Esophagus (tissue), 2 donors: ENCODE measurements around the gene IKZF4. TPM values are rescaled to one million over a fixed set of nuclear protein-coding genes. Genes with fewer than 3 reads are reported as not detected.
"Not testable (repeated sequence)": the region's sequence is repeated elsewhere in the genome, so short reads cannot be mapped to it uniquely, and the experiment has no call there.

Experiments
- H3K27ac ChIP-seq, 2 donors: one replicate each; pipeline ENCODE4 v1.5.1; 2013; ENCODE audit warnings: low read depth in 2 of 2, mild to moderate bottlenecking in 2 of 2, inconsistent platforms in 1 of 2, low read length in 1 of 2, moderate library complexity in 1 of 2
- H3K27me3 ChIP-seq, 2 donors: one replicate each; pipeline ENCODE4 v1.6.1; 2013; ENCODE audit warnings: low read length in 2 of 2, control low read depth in 1 of 2, mild to moderate bottlenecking in 1 of 2; ENCODE audit not compliant: insufficient read depth in 2 of 2, control insufficient read depth in 1 of 2
- H3K36me3 ChIP-seq, 2 donors: one replicate each; pipeline ENCODE4 v1.6.1; 2013; ENCODE audit warnings: low read length in 1 of 2; ENCODE audit not compliant: control insufficient read depth in 2 of 2, insufficient read depth in 2 of 2
- H3K4me1 ChIP-seq, 2 donors: one replicate each; pipeline ENCODE4 v1.6.1; 2013; ENCODE audit warnings: low read length in 1 of 2; ENCODE audit not compliant: control insufficient read depth in 2 of 2, insufficient read depth in 2 of 2
- H3K4me3 ChIP-seq, 2 donors: one replicate each; pipeline ENCODE4 v1.5.1; 2013; ENCODE audit warnings: low read length in 2 of 2, mild to moderate bottlenecking in 2 of 2, low read depth in 1 of 2, moderate library complexity in 1 of 2
- H3K9me3 ChIP-seq, 2 donors: one replicate each; pipeline ENCODE4 v1.6.1; 2013; ENCODE audit warnings: mild to moderate bottlenecking in 2 of 2, low read depth in 1 of 2, low read length in 1 of 2, moderate library complexity in 1 of 2; ENCODE audit not compliant: control insufficient read depth in 2 of 2, insufficient read depth in 1 of 2
- WGBS, 2 donors: extraction: QIAGEN DNeasy Blood & Tissue Kit; methylation state at CpG; one replicate each; pipeline ENCODE4 v1.1.7; 2013; 5-methylcytosine and 5-hydroxymethylcytosine counted together
- polyA plus RNA-seq, 2 donors: library from polyadenylated mRNA; stranded (reverse); fragments of 200-250 nt; gene quantifications; one replicate each; pipeline ENCODE4 v1.2.3, GENCODE V29; 2013
- donor health status: healthy with polysubstance abuse.
- donor health status: Bipolar disorder and iron deficiency.

IKZF4 gene
- polyA plus RNA-seq, 2 donors, result 1.5 TPM

DNA sequence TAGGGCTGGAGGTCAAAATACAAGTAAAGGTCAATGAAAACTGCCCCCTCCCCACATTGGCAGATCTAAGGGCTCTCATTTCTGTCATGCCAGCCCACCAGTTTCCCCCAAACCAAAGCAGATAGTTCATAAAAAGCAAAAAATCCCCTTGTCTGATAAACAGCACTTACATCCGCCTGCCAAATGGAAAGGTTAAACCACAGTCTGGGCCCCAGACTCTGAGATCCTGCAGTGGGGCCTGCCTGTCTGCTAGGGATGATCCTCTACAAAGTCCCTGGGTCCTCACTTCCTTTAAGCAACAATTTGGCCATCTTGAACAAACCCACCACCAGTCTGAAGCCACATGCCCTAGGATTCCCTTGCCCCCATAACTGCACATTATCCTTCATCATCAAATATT is 11.1 kb downstream of the IKZF4 start:
- Histone ChIP-seq H3K27me3 (no peaks in the 10 kb centered on the region), H3K4me1 (no peaks in the 10 kb centered on the region), H3K27ac (no peak overlapping the region), H3K9me3 (no peaks in the 10 kb centered on the region), H3K36me3 (peaks cover 10 to 20% of the 10 kb centered on the region in 2 donors), H3K4me3 (no peak overlapping the region)
- 88% methylated on average over 1 of the region's 1 CpG for WGBS, 2 donors

DNA sequence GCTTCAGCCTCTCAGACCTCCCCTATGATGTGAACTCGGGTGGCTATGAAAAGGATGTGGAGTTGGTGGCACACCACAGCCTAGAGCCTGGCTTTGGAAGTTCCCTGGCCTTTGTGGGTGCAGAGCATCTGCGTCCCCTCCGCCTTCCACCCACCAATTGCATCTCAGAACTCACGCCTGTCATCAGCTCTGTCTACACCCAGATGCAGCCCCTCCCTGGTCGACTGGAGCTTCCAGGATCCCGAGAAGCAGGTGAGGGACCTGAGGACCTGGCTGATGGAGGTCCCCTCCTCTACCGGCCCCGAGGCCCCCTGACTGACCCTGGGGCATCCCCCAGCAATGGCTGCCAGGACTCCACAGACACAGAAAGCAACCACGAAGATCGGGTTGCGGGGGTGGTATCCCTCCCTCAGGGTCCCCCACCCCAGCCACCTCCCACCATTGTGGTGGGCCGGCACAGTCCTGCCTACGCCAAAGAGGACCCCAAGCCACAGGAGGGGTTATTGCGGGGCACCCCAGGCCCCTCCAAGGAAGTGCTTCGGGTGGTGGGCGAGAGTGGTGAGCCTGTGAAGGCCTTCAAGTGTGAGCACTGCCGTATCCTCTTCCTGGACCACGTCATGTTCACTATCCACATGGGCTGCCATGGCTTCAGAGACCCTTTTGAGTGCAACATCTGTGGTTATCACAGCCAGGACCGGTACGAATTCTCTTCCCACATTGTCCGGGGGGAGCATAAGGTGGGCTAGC is 13.9 kb downstream of the IKZF4 start:
- 78 to 85% methylated on average over 21 of the region's 21 CpGs for WGBS, 2 donors
- H3K9me3 ChIP-seq, result no peaks in the 10 kb centered on the region
- no peak overlapping the region for H3K27ac ChIP-seq
- H3K27me3 ChIP-seq, result no peaks in the 10 kb centered on the region
- peaks cover 10 to 16% of the 10 kb centered on the region in 2 donors for H3K36me3 ChIP-seq
- H3K4me1 ChIP-seq, result no peaks in the 10 kb centered on the region
- no peak overlapping the region for H3K4me3 ChIP-seq

DNA sequence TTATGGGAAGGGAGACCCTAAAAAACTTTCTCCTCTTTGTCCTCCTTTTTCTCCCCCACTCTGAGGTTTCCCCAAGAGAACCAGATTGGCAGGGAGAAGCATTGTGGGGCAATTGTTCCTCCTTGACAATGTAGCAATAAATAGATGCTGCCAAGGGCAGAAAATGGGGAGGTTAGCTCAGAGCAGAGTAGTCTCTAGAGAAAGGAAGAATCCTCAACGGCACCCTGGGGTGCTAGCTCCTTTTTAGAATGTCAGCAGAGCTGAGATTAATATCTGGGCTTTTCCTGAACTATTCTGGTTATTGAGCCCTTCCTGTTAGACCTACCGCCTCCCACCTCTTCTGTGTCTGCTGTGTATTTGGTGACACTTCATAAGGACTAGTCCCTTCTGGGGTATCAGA is 16.3 kb downstream of the IKZF4 start:
- no peak overlapping the region for H3K27ac ChIP-seq
- H3K4me3 ChIP-seq, result no peak overlapping the region
- 62 to 76% methylated on average over 2 of the region's 2 CpGs for WGBS, 2 donors
- H3K9me3 ChIP-seq, result no peaks in the 10 kb centered on the region
- H3K27me3 ChIP-seq, result no peaks in the 10 kb centered on the region
- H3K36me3 ChIP-seq, result peaks cover 10 to 14% of the 10 kb centered on the region in 2 donors
- H3K4me1 ChIP-seq, result no peaks in the 10 kb centered on the region

DNA sequence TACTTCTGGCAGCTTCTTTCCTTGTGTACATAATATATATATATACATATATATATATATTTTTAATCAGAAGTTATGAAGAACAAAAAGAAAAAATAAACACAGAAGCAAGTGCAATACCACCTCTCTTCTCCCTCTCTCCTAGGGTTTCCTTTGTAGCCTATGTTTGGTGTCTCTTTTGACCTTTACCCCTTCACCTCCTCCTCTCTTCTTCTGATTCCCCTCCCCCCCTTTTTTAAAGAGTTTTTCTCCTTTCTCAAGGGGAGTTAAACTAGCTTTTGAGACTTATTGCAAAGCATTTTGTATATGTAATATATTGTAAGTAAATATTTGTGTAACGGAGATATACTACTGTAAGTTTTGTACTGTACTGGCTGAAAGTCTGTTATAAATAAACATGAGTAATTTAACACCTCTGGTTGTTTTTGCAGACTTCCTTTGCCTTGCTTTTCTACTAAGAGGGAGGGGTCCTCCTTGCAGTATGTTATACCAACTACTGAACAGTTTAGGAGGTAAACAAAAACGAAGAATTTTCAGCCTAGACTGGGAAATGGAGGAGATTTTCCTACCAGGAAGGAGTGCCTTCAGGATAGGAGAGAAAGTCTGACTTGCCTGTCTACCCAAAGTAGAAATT is 17.3 kb downstream of the IKZF4 start:
- H3K4me3 ChIP-seq, result no peak overlapping the region
- H3K4me1 ChIP-seq, result no peaks in the 10 kb centered on the region
- H3K9me3 ChIP-seq, result no peaks in the 10 kb centered on the region
- H3K36me3 ChIP-seq, result peaks cover 3 to 9% of the 10 kb centered on the region in 2 donors
- no peak overlapping the region for H3K27ac ChIP-seq
- WGBS, 2 donors, result 60 to 63% methylated on average over 2 of the region's 2 CpGs
- H3K27me3 ChIP-seq, result no peaks in the 10 kb centered on the region

DNA sequence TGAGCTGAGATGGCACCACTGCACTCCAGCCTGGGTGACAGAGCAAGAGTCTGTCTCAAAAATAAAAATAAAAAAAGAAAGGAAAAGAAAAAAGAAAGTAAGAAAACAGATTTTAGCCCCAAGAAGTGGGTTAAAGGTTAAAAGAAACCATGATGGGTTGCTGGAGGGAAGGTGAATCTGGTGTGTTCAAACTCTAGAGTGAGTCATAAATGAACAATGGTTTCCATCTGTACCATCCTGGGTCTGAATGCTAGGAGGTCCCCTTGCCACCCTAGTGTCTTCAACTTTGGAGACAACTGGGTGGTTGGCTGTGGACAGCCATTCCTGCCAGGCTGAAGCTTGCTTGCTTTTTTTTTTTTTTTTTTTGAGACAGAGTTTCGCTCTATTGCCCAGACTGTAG is 19.3 kb downstream of the IKZF4 start:
- no peaks in the 10 kb centered on the region for H3K9me3 ChIP-seq
- no peak overlapping the region for H3K27ac ChIP-seq
- H3K27me3 ChIP-seq, result no peaks in the 10 kb centered on the region
- no peak overlapping the region for H3K4me3 ChIP-seq
- H3K4me1 ChIP-seq, result peaks cover 0 to 2% of the 10 kb centered on the region in 2 donors
- 95 to 100% methylated on average over 1 of the region's 1 CpG for WGBS, 2 donors
- H3K36me3 ChIP-seq, result peaks cover 6% of the 10 kb centered on the region in 2 donors

DNA sequence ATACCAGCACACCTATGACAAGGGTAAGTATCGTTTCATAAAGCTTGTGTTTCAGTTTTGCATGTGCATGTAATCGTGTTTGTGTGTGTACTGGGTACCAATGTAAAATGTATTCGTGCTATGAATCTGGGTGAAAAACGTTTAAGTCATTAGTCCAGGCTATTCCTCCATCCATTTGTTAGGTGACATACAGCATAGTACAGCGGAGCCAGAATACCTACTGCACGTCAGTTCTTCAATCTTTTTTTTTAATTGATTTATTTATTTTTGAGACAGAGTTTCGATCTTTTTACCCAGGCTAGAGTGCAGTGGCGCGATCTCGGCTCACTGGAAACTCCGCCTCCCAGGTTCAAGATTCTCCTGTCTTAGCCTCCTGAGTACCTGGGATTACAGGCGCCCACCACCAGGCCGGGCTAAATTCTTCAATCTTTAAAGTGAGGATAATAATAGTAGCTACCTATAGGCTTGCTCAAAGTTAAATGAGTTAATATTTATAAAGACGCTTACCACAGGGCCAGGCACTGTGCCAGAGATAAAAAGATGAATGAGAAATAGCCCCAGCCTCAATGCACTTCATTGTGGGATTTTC is 20.2 kb downstream of the IKZF4 start:
- peak overlapping the region; percentile 19 to 93 for H3K4me3 ChIP-seq
- no peaks in the 10 kb centered on the region for H3K9me3 ChIP-seq
- H3K4me1 ChIP-seq, result peaks cover 0 to 2% of the 10 kb centered on the region in 2 donors
- 50 to 56% methylated on average over 14 of the region's 14 CpGs for WGBS, 2 donors
- H3K27me3 ChIP-seq, result no peaks in the 10 kb centered on the region
- H3K36me3 ChIP-seq, result peaks cover 5 to 6% of the 10 kb centered on the region in 2 donors
- peak overlapping the region; percentile 79 to 94 for H3K27ac ChIP-seq

DNA sequence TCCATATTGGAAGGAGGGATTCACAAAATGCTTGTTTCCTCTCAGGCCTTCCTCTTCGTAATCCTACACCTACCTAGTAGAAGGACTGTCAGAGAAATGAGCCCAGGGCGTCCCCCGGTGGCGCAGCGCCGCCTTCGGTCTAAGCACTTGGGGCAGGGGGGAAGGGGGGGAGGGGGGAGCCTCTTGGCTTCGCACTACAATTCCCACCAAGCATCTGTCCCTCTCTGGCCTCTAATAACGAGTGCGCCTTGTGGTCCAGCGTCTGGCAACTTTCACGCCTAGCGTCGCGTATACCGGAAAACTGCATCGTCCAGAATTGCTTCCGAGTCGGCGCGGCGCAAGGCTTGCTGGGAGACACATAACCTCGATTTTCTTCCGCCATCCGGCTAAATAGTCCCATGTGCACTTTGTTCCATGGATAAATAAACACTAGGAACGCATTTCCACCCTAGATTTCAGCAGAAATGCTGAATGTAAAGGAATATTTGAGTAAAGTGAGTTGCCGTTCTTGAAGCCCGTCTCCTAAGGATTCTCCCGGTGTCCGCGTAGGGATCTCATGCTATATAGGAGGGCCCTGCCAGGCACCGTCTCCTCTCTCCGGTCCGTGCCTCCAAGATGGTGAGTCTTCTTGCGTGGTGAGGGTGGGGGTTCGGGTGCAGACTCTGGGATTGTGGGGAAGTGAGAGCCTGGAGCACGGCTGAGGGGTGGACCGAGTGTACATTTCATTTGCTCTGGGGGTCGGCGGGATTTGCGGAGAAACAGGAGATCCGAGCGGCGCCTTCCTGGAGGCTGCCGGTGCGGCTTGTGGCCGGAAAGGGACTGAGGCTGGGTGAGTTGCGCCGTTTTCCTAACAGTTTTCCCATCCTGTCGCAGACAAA is 20.9 kb downstream of the IKZF4 start, which contains the start of gene RPS26:
Gene RPS26 (plus strand): TSS at position 367 of the 878 bp plus-strand sequence. CDS start 249 bp downstream, at position 616.
- Histone ChIP-seq H3K27ac (peak within 1 kb of the TSS; percentile 79 to 94), H3K27me3 (no peaks in the 10 kb centered on the region), H3K4me1 (peaks cover 0 to 2% of the 10 kb centered on the region in 2 donors), H3K9me3 (no peaks in the 10 kb centered on the region), H3K4me3 (peak within 1 kb of the TSS; percentile 93 to 97), H3K36me3 (peaks cover 5 to 6% of the 10 kb centered on the region in 2 donors)
- WGBS, 2 donors, result 0% methylated on average over 49 to 50 of the region's 50 CpGs

DNA sequence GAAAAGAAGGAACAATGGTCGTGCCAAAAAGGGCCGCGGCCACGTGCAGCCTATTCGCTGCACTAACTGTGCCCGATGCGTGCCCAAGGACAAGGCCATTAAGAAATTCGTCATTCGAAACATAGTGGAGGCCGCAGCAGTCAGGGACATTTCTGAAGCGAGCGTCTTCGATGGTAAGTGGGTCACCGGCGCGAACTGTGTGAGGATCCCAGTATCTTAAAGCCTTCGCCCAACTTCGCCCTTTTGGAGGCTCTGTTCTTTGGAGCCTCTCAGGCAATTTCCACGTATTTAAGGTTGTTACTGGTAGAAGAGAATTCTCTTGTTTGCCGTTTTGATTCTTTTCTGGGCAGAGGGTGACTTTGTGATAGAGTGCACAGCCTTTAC is 21.6 kb downstream of the IKZF4 start:
- not testable (repeated sequence) for H3K4me1 ChIP-seq, H3K36me3 ChIP-seq, H3K27me3 ChIP-seq, H3K9me3 ChIP-seq
- peak overlapping the region; percentile 93 to 97 for H3K4me3 ChIP-seq
- WGBS, 2 donors, result 2 to 3% methylated on average over 12 to 20 of the region's 20 CpGs
- H3K27ac ChIP-seq, result peak overlapping the region; percentile 79 to 94

DNA sequence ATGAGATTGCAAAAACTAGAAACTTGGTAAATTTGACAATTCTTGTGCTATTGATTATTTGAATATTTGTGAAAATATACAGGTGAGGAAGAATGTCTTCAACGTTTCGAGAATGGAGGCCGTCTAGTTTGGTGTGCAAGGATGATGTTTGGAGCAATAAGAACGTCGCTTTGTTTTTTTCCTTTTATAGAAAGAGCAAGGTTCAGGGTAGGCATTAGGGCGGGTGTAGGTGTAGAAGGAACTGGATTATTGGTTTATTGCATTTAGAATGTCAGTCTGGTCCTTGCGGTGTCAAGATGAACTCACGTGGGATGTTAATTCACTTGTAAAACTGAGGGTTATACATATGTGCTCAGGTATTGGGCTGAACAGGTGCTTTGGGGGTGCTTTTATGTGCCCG is 22.0 kb downstream of the IKZF4 start:
- peaks cover 0 to 2% of the 10 kb centered on the region in 2 donors for H3K4me1 ChIP-seq
- WGBS, 2 donors, result 24 to 30% methylated on average over 9 of the region's 9 CpGs
- peak overlapping the region; percentile 93 to 97 for H3K4me3 ChIP-seq
- no peaks in the 10 kb centered on the region for H3K9me3 ChIP-seq
- no peak overlapping the region for H3K27ac ChIP-seq
- no peaks in the 10 kb centered on the region for H3K27me3 ChIP-seq
- peaks cover 5 to 6% of the 10 kb centered on the region in 2 donors for H3K36me3 ChIP-seq
